HG03103 (cell line): ENCODE results near the gene AKAP8.
"Not testable (repeated sequence)": the region's sequence is repeated elsewhere in the genome, so short reads cannot be mapped to it uniquely, and the experiment has no call there.

Experiments used
- ATAC-seq: cut with Tn5 transposase; IDR thresholded peaks from one replicate; pipeline ENCODE4 v1.9.1; 2021; ENCODE audit warnings: low read depth; ENCODE audit not compliant: unreplicated experiment

AKAP8 gene

GRCh38 chr19:15337202-15337601, 42.4 kb downstream of the AKAP8 start:
- ATAC-seq, result no peak

GRCh38 chr19:15335992-15336391, 43.6 kb downstream of the AKAP8 start:
- ATAC-seq, result not testable (repeated sequence)

GRCh38 chr19:15332311-15332996, 47.1 kb downstream of the AKAP8 start, which contains the start of gene BRD4:
Gene BRD4, minus strand, starts transcription at chr19:15332539. Its CDS starts 59,440 bp downstream, at chr19:15273099.
- ATAC-seq, result no peak

- ATAC-seq, result no peak
These were observed 47.9 kb downstream of the AKAP8 start for GRCh38 chr19:15331419-15332310.

- no peak for ATAC-seq
These were observed 48.7 kb downstream of the AKAP8 start for GRCh38 chr19:15330801-15331418.

GRCh38 chr19:15328312-15328711, 51.3 kb downstream of the AKAP8 start:
- ATAC-seq, result no peak

- ATAC-seq, result no peak
These were observed 54.6 kb downstream of the AKAP8 start for GRCh38 chr19:15324791-15325519.

GRCh38 chr19:15323496-15324235, 55.9 kb downstream of the AKAP8 start:
- no peak for ATAC-seq

GRCh38 chr19:15321739-15322138, 57.8 kb downstream of the AKAP8 start:
- no peak for ATAC-seq

- no peak for ATAC-seq
These were observed 59.5 kb downstream of the AKAP8 start for GRCh38 chr19:15320116-15320515.

- ATAC-seq, result no peak
These were observed 61.3 kb downstream of the AKAP8 start for GRCh38 chr19:15318241-15318691.

- no peak for ATAC-seq
These were observed 62.1 kb downstream of the AKAP8 start for GRCh38 chr19:15317392-15318071.

- ATAC-seq, result no peak
These were observed 63.1 kb downstream of the AKAP8 start for GRCh38 chr19:15316498-15316897.

GRCh38 chr19:15315101-15315500, 64.5 kb downstream of the AKAP8 start:
- no peak for ATAC-seq

GRCh38 chr19:15313649-15314279, 65.8 kb downstream of the AKAP8 start:
- no peak for ATAC-seq

GRCh38 chr19:15307169-15307568, 72.4 kb downstream of the AKAP8 start:
- no peak for ATAC-seq

- no peak for ATAC-seq
These were observed 73.8 kb downstream of the AKAP8 start for GRCh38 chr19:15305582-15306334.

GRCh38 chr19:15304140-15304705, 75.4 kb downstream of the AKAP8 start:
- no peak for ATAC-seq
